BLaER1 treated with 17β-estradiol and CSF1 and Interleukin-3, amounts not matched to agents 10 nM and 100 nM (cell line): ENCODE results near the gene SLC26A5.

ENCODE experiments used
- H3K27ac ChIP-seq, 11 experiments: shearing (Covaris generic); formaldehyde crosslinking; 2 replicates each; pipeline ENCODE4 v1.8.1; 2022
- H3K27me3 ChIP-seq, 11 experiments: shearing (Covaris generic); formaldehyde crosslinking; 2 replicates each; pipeline ENCODE4 v1.8.1; 2022
- H3K36me3 ChIP-seq, 11 experiments: shearing (Covaris generic); formaldehyde crosslinking; 2 replicates each; pipeline ENCODE4 v1.8.1; 2022
- H3K4me1 ChIP-seq, 10 experiments: shearing (Covaris generic); formaldehyde crosslinking; 2 replicates each; pipeline ENCODE4 v1.8.1; 2022
- H3K4me2 ChIP-seq, 11 experiments: shearing (Covaris generic); formaldehyde crosslinking; 2 replicates each; pipeline ENCODE4 v1.8.1; 2022
- H3K4me3 ChIP-seq, 10 experiments: shearing (Covaris generic); formaldehyde crosslinking; 2 replicates each; pipeline ENCODE4 v1.8.1; 2022
- H3K9ac ChIP-seq, 11 experiments: shearing (Covaris generic); formaldehyde crosslinking; 2 replicates each; pipeline ENCODE4 v1.8.1; 2022
- H3K9me3 ChIP-seq, 11 experiments: shearing (Covaris generic); formaldehyde crosslinking; replicated peaks in 1 of 11; 2 replicates each; pipeline ENCODE4 v1.8.1; 2022
- H4K20me1 ChIP-seq, 11 experiments: shearing (Covaris generic); formaldehyde crosslinking; 2 replicates each; pipeline ENCODE4 v1.8.1; 2022
- Cebpa-rat ChIP-seq, 11 experiments: shearing (Covaris generic); IDR thresholded peaks; 2 replicates each; pipeline ENCODE4 v1.8.1; 2022

Gene SLC26A5

DNA sequence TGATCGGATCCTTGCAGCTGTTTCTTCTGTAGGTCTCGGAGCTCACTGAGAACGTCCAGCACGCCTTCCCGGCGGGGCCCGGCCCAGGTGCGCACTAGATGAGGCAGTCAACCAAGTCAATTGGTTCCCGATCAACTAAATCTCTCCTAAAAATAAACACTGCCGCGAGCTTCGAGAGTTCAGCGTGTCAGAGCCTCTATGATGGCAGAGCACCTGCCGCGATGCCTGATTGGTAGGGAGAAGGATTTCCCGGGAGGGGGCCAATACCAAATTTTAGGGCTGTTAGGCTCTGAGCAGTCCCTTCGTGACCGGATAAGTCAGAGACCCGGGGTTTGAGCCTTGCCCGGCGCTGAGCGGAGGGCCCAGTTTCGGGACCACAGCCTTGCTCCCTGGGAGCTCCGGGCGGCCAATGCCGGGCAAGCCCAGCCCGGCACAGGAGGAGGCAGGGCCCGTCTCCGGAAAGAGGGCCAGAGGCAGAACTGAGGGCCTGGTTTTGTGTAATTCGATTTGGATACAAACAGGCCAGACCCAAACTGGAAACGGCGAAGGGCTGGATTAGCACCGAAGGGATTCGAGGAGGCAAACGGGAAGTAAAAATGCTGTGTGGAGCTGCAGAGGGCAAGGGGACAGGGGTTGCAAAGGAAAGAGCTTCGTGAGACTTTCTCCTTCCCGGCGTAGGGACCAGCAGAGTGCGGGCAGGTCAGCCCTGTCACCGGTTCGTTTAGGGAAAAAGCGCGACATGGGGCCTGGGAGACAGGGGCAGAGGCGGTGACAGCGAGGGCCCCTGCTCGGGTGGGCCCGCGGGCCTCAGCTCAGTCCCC, 569 bp downstream of the SLC26A5 start:
- peak overlapping the region; percentile 37 to 63 (median 47); a peak in 19 of 20 replicates for H3K4me3 ChIP-seq

DNA sequence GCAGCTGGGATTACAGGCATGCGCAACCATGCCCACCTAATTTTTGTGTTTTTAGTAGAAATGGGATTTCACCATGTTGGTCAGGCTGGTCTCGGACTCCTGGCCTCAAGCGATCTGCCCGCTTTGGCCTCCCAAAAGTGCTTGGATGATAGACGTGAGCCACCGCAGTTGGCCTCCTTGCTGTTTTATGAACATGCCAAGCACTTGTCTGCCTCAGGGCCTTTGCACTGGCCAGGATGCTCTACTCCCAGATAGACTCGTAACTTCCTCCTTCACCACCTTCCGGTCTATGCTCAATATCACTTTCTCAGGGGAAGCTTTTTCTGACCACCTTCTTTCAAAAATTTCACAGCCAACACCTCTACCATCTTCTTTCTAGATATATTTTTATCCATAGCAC, 6.3 kb downstream of the SLC26A5 start:
- Histone ChIP-seq H3K4me2 (no peak overlapping the region), H3K36me3 (no peaks in the 10 kb centered on the region), H3K4me3 (no peak overlapping the region), H3K4me1 (no peaks in the 10 kb centered on the region), H3K27me3 (peaks cover 20 to 48% (median 30%) of the 10 kb centered on the region in 11 experiments), H4K20me1 (no peaks in the 10 kb centered on the region), H3K9me3 (peaks cover 0 to 4% (median 0%) of the 10 kb centered on the region in 11 experiments; a peak in 1 of 22 replicates), H3K9ac (no peak overlapping the region), H3K27ac (no peak overlapping the region)
- no peak for TF ChIP-seq Cebpa-rat (IDR thresholded peaks at IDR 0.05)

More for the DNA sequence above, 569 bp downstream of the SLC26A5 start:
- Histone ChIP-seq H3K36me3 (no peaks in the 10 kb centered on the region), H4K20me1 (peaks cover 0 to 19% (median 10%) of the 10 kb centered on the region in 11 experiments; a peak in 11 of 22 replicates), H3K27ac (no peak overlapping the region), H3K9me3 (no peaks in the 10 kb centered on the region), H3K27me3 (peaks cover 52 to 65% (median 57%) of the 10 kb centered on the region in 11 experiments), H3K9ac (peak overlapping the region in 2 of 11 experiments; percentile 5 to 27; a peak in 1 of 22 replicates), H3K4me2 (peak overlapping the region; percentile 67 to 90 (median 82)), H3K4me1 (peaks cover 13 to 17% (median 14%) of the 10 kb centered on the region in 10 experiments; a peak in 18 of 20 replicates)
- TF ChIP-seq Cebpa-rat (IDR thresholded peaks at IDR 0.05) = no peak

DNA sequence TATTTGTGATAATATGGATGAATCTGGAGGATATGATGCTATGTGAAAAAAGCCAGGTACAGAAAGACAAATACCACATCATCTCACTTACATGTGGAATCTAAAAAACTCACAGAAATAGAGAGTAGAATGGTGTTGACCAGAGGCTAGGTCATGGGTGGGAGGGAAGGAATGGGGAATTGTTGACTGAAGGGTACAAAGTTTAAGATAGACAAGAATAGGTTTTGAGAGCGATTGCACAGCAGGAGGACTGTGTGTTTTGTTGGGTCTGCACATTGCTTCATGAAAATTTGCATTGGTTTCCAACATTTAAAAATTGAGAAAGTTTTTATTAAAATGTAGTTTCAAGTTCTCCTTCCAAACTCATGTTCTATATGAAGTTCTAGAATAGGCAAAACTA, 8.4 kb downstream of the SLC26A5 start:
- H3K27me3 ChIP-seq = peaks cover 0 to 31% (median 10%) of the 10 kb centered on the region in 11 experiments; a peak in 18 of 22 replicates
- TF ChIP-seq Cebpa-rat (IDR thresholded peaks at IDR 0.05) = no peak

DNA sequence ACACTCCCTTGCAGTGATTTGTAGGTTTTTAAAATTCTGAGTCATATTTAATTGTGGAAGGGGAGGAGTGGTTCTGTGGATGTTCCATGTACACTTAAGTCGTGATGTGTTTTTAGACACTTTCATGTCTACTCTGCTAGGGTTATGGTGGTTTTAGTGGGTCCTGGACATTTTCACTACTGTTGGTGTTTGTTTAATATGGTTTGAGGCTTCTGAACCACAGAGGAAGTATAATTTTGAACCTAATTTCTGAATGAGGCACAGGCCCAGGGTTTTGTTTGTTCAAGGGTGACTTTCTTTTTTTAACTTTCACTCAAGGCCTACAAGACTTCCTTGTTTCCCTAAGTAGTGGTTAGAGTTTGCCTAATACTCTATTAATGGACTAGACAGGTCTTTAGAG, 13.3 kb downstream of the SLC26A5 start:
- no peak for TF ChIP-seq Cebpa-rat (IDR thresholded peaks at IDR 0.05)

More for the DNA sequence above, 8.4 kb downstream of the SLC26A5 start:
- Histone ChIP-seq H3K27ac (no peak overlapping the region), H4K20me1 (no peaks in the 10 kb centered on the region), H3K4me1 (peaks cover 8 to 12% (median 11%) of the 10 kb centered on the region in 10 experiments), H3K4me2 (no peak overlapping the region), H3K4me3 (no peak overlapping the region), H3K9ac (no peak overlapping the region), H3K9me3 (peaks cover 0 to 5% (median 0%) of the 10 kb centered on the region in 11 experiments; a peak in 5 of 22 replicates), H3K36me3 (no peaks in the 10 kb centered on the region)

DNA sequence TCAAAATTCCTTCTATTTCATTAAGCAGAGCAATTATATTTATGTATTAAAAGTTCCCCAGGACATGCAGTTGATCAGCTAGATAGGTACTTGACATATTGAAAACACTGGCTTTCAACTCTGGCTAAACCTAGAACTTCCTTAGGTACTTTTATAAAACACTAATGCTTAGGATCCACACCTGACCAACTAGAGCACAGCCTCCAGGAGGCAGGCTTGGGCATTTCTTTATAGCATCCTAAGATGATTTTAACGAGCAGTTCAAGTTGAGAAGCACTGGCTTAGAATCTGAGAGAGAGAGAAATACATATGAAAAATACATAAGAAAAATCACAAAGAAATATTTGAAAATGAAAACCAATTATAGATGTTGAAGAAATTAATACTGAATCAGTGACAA, 20.8 kb downstream of the SLC26A5 start:
- Histone ChIP-seq H3K9ac (no peak overlapping the region), H4K20me1 (no peaks in the 10 kb centered on the region), H3K4me3 (no peak overlapping the region), H3K9me3 (no peaks in the 10 kb centered on the region), H3K4me1 (no peaks in the 10 kb centered on the region), H3K36me3 (no peaks in the 10 kb centered on the region), H3K27me3 (peaks cover 0 to 6% (median 0%) of the 10 kb centered on the region in 11 experiments; a peak in 1 of 22 replicates), H3K27ac (no peak overlapping the region), H3K4me2 (no peak overlapping the region)
- TF ChIP-seq Cebpa-rat (IDR thresholded peaks at IDR 0.05) = no peak

More for the DNA sequence above, 13.3 kb downstream of the SLC26A5 start:
- H3K27ac ChIP-seq = peak overlapping the region in 2 of 11 experiments; percentile 60 to 67; a peak in 5 of 22 replicates
- H4K20me1 ChIP-seq = no peaks in the 10 kb centered on the region
- H3K9ac ChIP-seq = no peak overlapping the region
- peaks cover 14 to 24% (median 19%) of the 10 kb centered on the region in 10 experiments for H3K4me1 ChIP-seq
- H3K27me3 ChIP-seq = peaks cover 0 to 24% (median 0%) of the 10 kb centered on the region in 11 experiments; a peak in 6 of 22 replicates
- H3K4me3 ChIP-seq = no peak overlapping the region
- H3K36me3 ChIP-seq = no peaks in the 10 kb centered on the region
- peak overlapping the region; percentile 44 to 76 (median 57) for H3K4me2 ChIP-seq
- H3K9me3 ChIP-seq = peaks cover 0 to 5% (median 0%) of the 10 kb centered on the region in 11 experiments; a peak in 4 of 22 replicates

DNA sequence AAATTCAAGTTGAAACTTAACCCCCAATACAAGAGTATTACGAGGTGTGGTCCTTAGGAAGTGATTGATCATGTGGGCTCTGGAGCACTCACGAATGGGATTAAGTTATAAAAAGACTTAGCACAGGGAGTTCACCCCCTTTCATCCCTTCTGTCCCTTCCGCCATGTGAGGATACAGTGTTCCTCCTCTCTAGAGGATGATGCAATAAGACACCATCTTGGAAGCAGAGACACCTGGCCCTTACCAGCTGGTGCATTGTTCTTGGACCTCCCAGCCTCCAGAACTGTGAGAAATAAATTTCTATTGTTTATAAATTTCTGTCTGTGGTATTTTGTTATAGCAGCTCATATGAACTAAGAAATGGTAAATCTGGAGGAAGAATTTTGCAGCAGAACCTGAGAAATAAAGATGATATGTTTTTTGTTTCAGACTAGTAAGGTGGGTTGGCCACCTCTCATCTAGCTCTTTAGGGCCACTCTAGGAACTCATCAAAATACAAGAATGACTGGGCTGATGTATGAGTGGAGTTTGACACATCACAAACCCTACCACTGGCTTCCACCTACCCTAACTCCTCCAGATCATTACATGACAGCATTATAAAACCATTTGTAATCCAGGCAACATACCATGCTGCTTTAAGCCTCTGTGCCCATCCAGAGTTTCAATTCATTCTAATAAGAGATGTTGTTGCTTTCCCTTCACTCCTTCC, 22.4 kb downstream of the SLC26A5 start:
- Histone ChIP-seq H3K36me3 (no peaks in the 10 kb centered on the region), H3K4me3 (no peak overlapping the region), H3K4me1 (no peaks in the 10 kb centered on the region), H3K9ac (no peak overlapping the region), H3K9me3 (no peaks in the 10 kb centered on the region), H3K4me2 (no peak overlapping the region), H3K27me3 (peaks cover 0 to 6% (median 0%) of the 10 kb centered on the region in 11 experiments; a peak in 1 of 22 replicates), H4K20me1 (no peaks in the 10 kb centered on the region), H3K27ac (no peak overlapping the region)
- TF ChIP-seq Cebpa-rat (IDR thresholded peaks at IDR 0.05) = peak in 2 of 11 experiments; percentile 32 to 35; a peak in 1 of 22 replicates

DNA sequence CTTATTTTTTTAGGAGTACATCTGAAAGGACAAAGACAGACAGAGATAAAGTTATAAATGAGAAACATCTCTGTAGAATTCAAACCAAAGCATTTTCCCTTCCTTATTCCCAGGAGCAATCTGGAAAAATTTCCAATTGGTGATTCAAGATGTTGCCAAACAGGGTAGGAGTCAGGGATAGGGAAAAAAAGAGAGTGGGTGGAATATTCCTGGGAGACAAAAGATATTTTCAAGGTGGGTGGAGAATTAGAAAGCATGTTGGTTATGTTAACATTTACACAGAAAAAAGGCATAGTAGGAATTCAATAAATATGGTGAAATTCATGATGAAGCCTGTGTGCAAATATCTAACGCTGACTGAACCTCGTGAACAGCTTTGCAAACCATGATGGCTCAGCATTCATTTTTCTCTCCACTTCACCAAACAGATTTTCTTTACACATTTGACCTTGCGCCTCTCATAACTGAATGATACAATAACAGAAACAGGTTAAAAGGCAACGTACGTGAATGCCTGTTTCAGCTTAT, 25.1 kb downstream of the SLC26A5 start:
- Histone ChIP-seq H3K27ac (no peak overlapping the region), H4K20me1 (no peaks in the 10 kb centered on the region), H3K36me3 (no peaks in the 10 kb centered on the region), H3K4me3 (no peak overlapping the region), H3K4me1 (peaks cover 0 to 7% (median 0%) of the 10 kb centered on the region in 10 experiments; a peak in 3 of 20 replicates), H3K9ac (no peak overlapping the region), H3K4me2 (no peak overlapping the region), H3K27me3 (peaks cover 0 to 3% (median 0%) of the 10 kb centered on the region in 11 experiments; a peak in 1 of 22 replicates), H3K9me3 (no peaks in the 10 kb centered on the region)
- no peak for TF ChIP-seq Cebpa-rat (IDR thresholded peaks at IDR 0.05)

DNA sequence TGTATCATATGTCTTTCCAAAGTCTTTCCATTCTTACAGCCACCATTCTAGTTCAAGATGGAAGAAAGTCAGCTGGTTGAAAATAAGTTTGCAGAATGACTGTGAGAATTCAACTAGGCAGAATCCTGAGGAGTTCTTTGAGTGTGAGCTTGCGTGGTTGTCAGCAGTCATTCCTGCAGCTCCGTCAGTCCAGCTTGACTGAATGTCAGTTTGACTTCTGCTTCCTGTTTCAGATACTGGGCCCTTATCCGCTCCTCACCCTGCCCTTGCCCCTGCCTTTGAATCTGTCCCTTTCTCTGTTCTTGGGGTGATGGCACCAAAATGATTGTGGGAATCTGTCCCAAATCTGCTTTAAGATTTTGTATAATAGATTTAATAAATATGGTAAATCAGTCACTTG, 27.8 kb downstream of the SLC26A5 start:
- Histone ChIP-seq H3K9me3 (no peaks in the 10 kb centered on the region), H3K27me3 (no peaks in the 10 kb centered on the region), H4K20me1 (no peaks in the 10 kb centered on the region), H3K4me1 (peaks cover 0 to 7% (median 0%) of the 10 kb centered on the region in 10 experiments; a peak in 3 of 20 replicates), H3K4me2 (peak overlapping the region in 2 of 11 experiments; percentile 1 to 45; a peak in 3 of 22 replicates), H3K27ac (no peak overlapping the region), H3K9ac (no peak overlapping the region), H3K4me3 (no peak overlapping the region), H3K36me3 (no peaks in the 10 kb centered on the region)
- TF ChIP-seq Cebpa-rat (IDR thresholded peaks at IDR 0.05) = no peak

DNA sequence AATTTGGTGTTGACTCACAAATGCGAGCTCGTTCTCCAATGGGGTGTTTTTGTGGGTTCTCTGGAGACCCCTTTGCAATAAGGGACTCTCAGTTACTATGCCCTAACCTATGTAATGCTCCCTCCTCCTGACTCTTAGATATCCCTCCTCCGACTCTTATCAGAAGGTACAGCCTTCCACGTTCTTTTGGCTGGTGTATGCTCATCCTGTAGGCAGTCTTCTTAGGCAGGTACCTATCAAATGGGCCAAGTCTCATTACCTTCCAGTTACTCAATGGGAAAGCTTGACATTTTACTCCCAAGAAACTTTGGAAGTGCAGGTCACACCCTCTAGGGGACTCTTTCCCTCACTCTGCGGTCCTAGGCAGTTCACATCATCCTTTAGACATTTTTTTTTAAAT, 32.6 kb downstream of the SLC26A5 start:
- Histone ChIP-seq H3K36me3 (no peaks in the 10 kb centered on the region), H3K9me3 (no peaks in the 10 kb centered on the region), H3K9ac (no peak overlapping the region), H4K20me1 (no peaks in the 10 kb centered on the region), H3K4me1 (peaks cover 0 to 7% (median 0%) of the 10 kb centered on the region in 10 experiments; a peak in 3 of 20 replicates), H3K4me3 (no peak overlapping the region), H3K27ac (no peak overlapping the region), H3K4me2 (no peak overlapping the region), H3K27me3 (no peaks in the 10 kb centered on the region)
- no peak for TF ChIP-seq Cebpa-rat (IDR thresholded peaks at IDR 0.05)
